ENCODE measurements around the gene SH3BGRL2. TPM values are rescaled to one million over a fixed set of nuclear protein-coding genes. Genes with fewer than 3 reads are reported as not detected.

Gene SH3BGRL2
- total RNA-seq, 4 donors from 2014 or later, result 34.2 to 102 (median 56.6) TPM

GRCh38 chr6:79598012-79598411, 33.1 kb upstream of the SH3BGRL2 start:
- TF ChIP-seq CTCF (IDR thresholded peaks at IDR 0.05) (no peak), POLR2A (IDR thresholded peaks at IDR 0.05) (no peak)

DNA sequence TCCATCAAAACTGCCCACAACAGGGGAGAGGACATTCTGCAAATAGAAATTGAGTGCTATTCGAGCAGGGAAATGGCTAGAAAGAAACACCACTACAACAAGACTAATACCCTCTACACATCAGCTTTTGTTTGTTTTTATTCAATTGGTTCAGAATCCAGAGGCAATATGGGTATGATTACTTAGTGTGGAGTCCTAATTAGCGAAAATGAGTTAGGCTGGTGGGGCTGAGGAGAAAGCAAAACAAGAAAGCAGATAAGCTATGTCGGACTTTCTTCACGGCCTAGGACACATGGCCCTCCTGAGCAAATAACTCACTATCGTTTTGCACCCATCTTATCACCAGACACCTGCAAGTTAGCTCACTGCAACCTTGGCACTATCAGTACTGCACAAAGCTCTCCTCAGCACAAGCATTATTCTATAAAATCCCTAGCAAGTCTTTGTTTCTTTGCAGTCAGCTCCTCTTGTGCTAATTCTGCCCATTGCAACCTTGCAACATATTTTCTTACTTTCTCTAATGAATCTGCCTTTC, 31.3 kb upstream of the SH3BGRL2 start:
- intact Hi-C loops (cut with DNase I), result no loop called here

More at GRCh38 chr6:79598012-79598411, 33.1 kb upstream of the SH3BGRL2 start:
- Histone ChIP-seq H3K4me1 (peaks cover 0 to 15% (median 7%) of the 10 kb centered on the region in 3 donors), H3K9me3 (no peaks in the 10 kb centered on the region), H3K27me3 (no peaks in the 10 kb centered on the region), H3K27ac (no peak overlapping the region), H3K36me3 (no peaks in the 10 kb centered on the region), H3K4me3 (no peak overlapping the region)
- 62 to 63% methylated on average over 4 of the region's 4 CpGs for WGBS, 2 donors
- DNase-seq, result no peak
- intact Hi-C loops (cut with DNase I), result no loop called here

DNA sequence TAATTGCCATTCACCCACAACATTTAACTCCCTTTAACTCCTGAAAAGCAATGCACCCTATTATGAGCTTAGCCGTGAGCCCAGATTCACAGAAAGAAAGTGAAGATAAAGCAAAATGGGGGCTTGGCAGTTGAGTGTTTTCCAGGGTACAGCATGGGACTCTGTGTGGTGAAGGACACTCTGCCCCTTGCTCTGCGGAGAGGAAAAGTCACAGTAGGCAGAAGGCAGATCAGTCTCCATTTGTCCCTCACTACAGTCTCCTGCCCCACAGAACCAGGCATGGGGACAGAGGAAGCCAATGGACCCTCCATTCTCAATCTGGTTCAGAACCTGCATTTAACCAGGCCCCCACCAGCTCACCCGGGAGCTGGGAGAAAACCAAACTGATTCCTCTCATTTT, 30.8 kb upstream of the SH3BGRL2 start:
- Histone ChIP-seq H3K27me3 (no peaks in the 10 kb centered on the region), H3K4me3 (no peak overlapping the region), H3K27ac (peak overlapping the region in 2 of 4 donors; percentile 19 to 35), H3K9me3 (no peaks in the 10 kb centered on the region), H3K4me1 (peaks cover 0 to 15% (median 7%) of the 10 kb centered on the region in 3 donors), H3K36me3 (no peaks in the 10 kb centered on the region)
- intact Hi-C loops (cut with DNase I), result no loop called here
- TF ChIP-seq POLR2A (IDR thresholded peaks at IDR 0.05) (no peak), CTCF (IDR thresholded peaks at IDR 0.05) (no peak)
- 73 to 82% methylated on average over 2 to 3 of the region's 3 CpGs for WGBS, 2 donors
- DNase-seq, result no peak

More for the DNA sequence above, 31.3 kb upstream of the SH3BGRL2 start:
- Histone ChIP-seq H3K9me3 (no peaks in the 10 kb centered on the region), H3K36me3 (no peaks in the 10 kb centered on the region), H3K4me3 (no peak overlapping the region), H3K27me3 (no peaks in the 10 kb centered on the region), H3K4me1 (peaks cover 0 to 15% (median 7%) of the 10 kb centered on the region in 3 donors), H3K27ac (no peak overlapping the region)
- no peak for TF ChIP-seq CTCF (IDR thresholded peaks at IDR 0.05)
- TF ChIP-seq POLR2A (IDR thresholded peaks at IDR 0.05), result no peak
- no peak for DNase-seq
- WGBS, 2 donors, result 83 to 86% methylated on average over 5 of the region's 5 CpGs

- H3K36me3 ChIP-seq, result no peaks in the 10 kb centered on the region
- TF ChIP-seq CTCF (IDR thresholded peaks at IDR 0.05) (no peak), POLR2A (IDR thresholded peaks at IDR 0.05) (no peak)
- H3K27me3 ChIP-seq, result no peaks in the 10 kb centered on the region
- H3K9me3 ChIP-seq, result no peaks in the 10 kb centered on the region
- peak overlapping the region in 2 of 4 donors; percentile 19 to 46 for H3K27ac ChIP-seq
- intact Hi-C loops (cut with DNase I), result no loop called here
- H3K4me1 ChIP-seq, result peaks cover 0 to 20% (median 7%) of the 10 kb centered on the region in 3 donors
- no peak overlapping the region for H3K4me3 ChIP-seq
- 42 to 52% methylated on average over 3 of the region's 3 CpGs for WGBS, 2 donors
- no peak for DNase-seq
Observed at GRCh38 chr6:79600812-79601609, 30.1 kb upstream of the SH3BGRL2 start.

DNA sequence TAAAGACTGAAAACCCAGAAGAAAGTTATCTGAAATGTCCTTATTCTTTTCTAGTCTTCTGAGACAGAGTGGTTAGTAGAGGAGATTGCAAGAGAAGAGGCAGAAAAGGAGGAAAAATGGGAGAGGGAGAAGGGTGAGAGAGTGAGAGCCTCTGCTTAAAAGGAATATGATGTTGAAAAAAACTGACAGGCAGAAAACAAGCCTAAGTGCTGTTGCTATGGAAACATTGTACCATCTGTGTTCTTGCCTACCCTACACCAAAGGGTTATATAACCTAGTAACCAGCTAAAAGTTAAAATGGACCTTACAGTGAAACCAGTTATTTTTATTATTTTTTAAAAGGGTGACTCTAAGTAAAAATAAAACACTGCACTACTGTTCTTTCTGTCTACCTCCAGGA, 28.3 kb upstream of the SH3BGRL2 start:
- TF ChIP-seq CTCF (IDR thresholded peaks at IDR 0.05) (no peak), POLR2A (IDR thresholded peaks at IDR 0.05) (no peak)
- Histone ChIP-seq H3K4me3 (no peak overlapping the region), H3K27me3 (no peaks in the 10 kb centered on the region), H3K9me3 (no peaks in the 10 kb centered on the region), H3K36me3 (no peaks in the 10 kb centered on the region), H3K27ac (no peak overlapping the region), H3K4me1 (peaks cover 0 to 38% (median 7%) of the 10 kb centered on the region in 3 donors)
- intact Hi-C loops (cut with DNase I), result no loop called here
- DNase-seq, result no peak
